Tibial nerve (tissue), 3 donors: ENCODE data around the gene VSIG10L2.

Source experiments
- CTCF ChIP-seq, 5 experiments: fragments of 200-600 bp in 3 of 5; fragments of 450-650 bp in 2 of 5; sonication (generic) in 3 of 5; IDR thresholded peaks; one replicate each; pipeline ENCODE4 v1.5.1; 2016 to 2019; ENCODE audit warnings: antibody characterized with exemption in 5 of 5, mild to moderate bottlenecking in 3 of 5, moderate library complexity in 2 of 5
- POLR2A ChIP-seq, 2 donors: fragments of 450-650 bp; IDR thresholded peaks; one replicate each; pipeline ENCODE4 v1.6.1; 2017; ENCODE audit warnings: antibody characterized with exemption in 2 of 2, mild to moderate bottlenecking in 2 of 2, moderate library complexity in 2 of 2

GRCh38 chr11:125922156-125922555 is 23.7 kb upstream of the VSIG10L2 start:
- TF ChIP-seq CTCF (IDR thresholded peaks at IDR 0.05) (no peak), POLR2A (IDR thresholded peaks at IDR 0.05) (no peak)
